Nephron (organoid): Measurements from ENCODE around the gene NR4A3.

ENCODE experiments used
- H3K27ac Mint-ChIP-seq, 3 experiments: 2 replicates each; pipeline ENCODE4 v1.8.0; 2020; ENCODE audit warnings: mixed read lengths in 3 of 3, mild to moderate bottlenecking in 2 of 3, moderate library complexity in 1 of 3
- H3K27me3 Mint-ChIP-seq: 2 replicates; pipeline ENCODE4 v1.8.0; 2021; ENCODE audit warnings: low read depth, mild to moderate bottlenecking, moderate library complexity, mixed read lengths
- H3K36me3 Mint-ChIP-seq: 2 replicates; pipeline ENCODE4 v1.8.0; 2020; ENCODE audit warnings: low read depth, mixed read lengths
- H3K4me1 Mint-ChIP-seq: 2 replicates; pipeline ENCODE4 v1.8.0; 2020; ENCODE audit warnings: mixed read lengths
- H3K4me3 Mint-ChIP-seq, 3 experiments: 2 replicates each; pipeline ENCODE4 v1.8.0; 2020; ENCODE audit warnings: mild to moderate bottlenecking in 3 of 3, mixed read lengths in 3 of 3, moderate library complexity in 2 of 3
- H3K9me3 Mint-ChIP-seq: 2 replicates; pipeline ENCODE4 v1.8.0; 2020; ENCODE audit warnings: mixed read lengths
- CTCF ChIP-seq, 3 experiments: fragments of 200-600 bp; sonication (generic); IDR thresholded peaks; one replicate each; pipeline ENCODE4 v1.5.0; 2021; ENCODE audit warnings: antibody characterized with exemption in 3 of 3; ENCODE audit not compliant: unreplicated experiment in 3 of 3

NR4A3 gene

GRCh38 chr9:99835142-99835541 is 13.5 kb downstream of the NR4A3 start:
- no peaks in the 10 kb centered on the region for H3K9me3 Mint-ChIP-seq
- H3K4me3 Mint-ChIP-seq = no peak overlapping the region
- no peaks in the 10 kb centered on the region for H3K4me1 Mint-ChIP-seq
- no peak for TF ChIP-seq CTCF (IDR thresholded peaks at IDR 0.05; ENCODE audit: unreplicated experiment in 3 of 3)
- no peak overlapping the region for H3K27ac Mint-ChIP-seq
- peaks cover 65% of the 10 kb centered on the region for H3K27me3 Mint-ChIP-seq
- no peaks in the 10 kb centered on the region for H3K36me3 Mint-ChIP-seq

GRCh38 chr9:99835581-99835980 is 13.9 kb downstream of the NR4A3 start:
- no peak for TF ChIP-seq CTCF (IDR thresholded peaks at IDR 0.05; ENCODE audit: unreplicated experiment in 3 of 3)
- H3K36me3 Mint-ChIP-seq = no peaks in the 10 kb centered on the region
- H3K27ac Mint-ChIP-seq = no peak overlapping the region
- peaks cover 61% of the 10 kb centered on the region for H3K27me3 Mint-ChIP-seq
- no peaks in the 10 kb centered on the region for H3K4me1 Mint-ChIP-seq
- no peaks in the 10 kb centered on the region for H3K9me3 Mint-ChIP-seq
- no peak overlapping the region for H3K4me3 Mint-ChIP-seq

DNA sequence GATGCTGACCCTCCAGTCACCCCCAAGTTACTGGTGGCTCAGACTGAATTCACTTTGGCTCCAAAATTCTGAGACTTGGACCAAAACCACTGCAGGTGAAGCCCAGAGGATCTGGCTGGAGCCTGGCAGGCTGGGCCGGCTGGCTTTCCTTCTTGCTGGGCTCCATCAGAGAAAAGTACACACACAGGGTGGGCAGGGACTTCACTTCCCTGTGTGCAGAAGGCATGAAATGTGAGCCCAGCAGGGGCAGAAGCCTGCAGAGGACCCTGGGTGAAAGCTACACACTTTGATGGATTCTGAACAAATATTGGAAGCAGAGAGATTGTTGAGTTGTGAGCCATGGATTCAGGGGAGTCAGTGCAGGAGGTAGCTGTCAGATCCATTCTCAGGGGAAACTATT is 18.4 kb downstream of the NR4A3 start:
- Mint-ChIP-seq H3K4me1 (no peaks in the 10 kb centered on the region), H3K9me3 (no peaks in the 10 kb centered on the region), H3K27me3 (peaks cover 18% of the 10 kb centered on the region), H3K4me3 (no peak overlapping the region), H3K27ac (no peak overlapping the region), H3K36me3 (no peaks in the 10 kb centered on the region)
- no peak for TF ChIP-seq CTCF (IDR thresholded peaks at IDR 0.05; ENCODE audit: unreplicated experiment in 3 of 3)

DNA sequence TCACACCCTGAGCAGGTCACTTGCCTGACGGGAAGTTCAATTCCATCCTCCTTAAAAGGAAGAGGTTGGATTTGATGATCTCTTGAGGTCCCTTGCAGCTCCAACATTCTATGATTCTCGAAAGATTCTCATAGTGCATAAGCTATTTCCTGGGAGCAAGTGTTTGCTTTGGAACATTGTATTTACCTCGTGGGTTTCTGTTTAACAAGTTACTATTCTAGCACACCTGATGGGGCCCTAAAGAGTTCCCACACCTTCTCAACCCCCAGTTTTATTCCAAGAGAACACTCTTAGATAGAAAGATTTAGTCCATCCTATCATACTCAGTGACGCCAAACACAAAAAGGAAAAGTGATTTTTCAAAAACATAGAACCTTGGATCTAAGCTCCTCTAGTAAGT is 23.4 kb downstream of the NR4A3 start:
- TF ChIP-seq CTCF (IDR thresholded peaks at IDR 0.05; ENCODE audit: unreplicated experiment in 3 of 3) = no peak
- Mint-ChIP-seq H3K4me3 (no peak overlapping the region), H3K4me1 (no peaks in the 10 kb centered on the region), H3K36me3 (no peaks in the 10 kb centered on the region), H3K27ac (no peak overlapping the region), H3K27me3 (peaks cover 4% of the 10 kb centered on the region), H3K9me3 (no peaks in the 10 kb centered on the region)

- peaks cover 5% of the 10 kb centered on the region for H3K27me3 Mint-ChIP-seq
- H3K9me3 Mint-ChIP-seq = peaks cover 4% of the 10 kb centered on the region
- no peaks in the 10 kb centered on the region for H3K36me3 Mint-ChIP-seq
- no peak overlapping the region for H3K4me3 Mint-ChIP-seq
- H3K27ac Mint-ChIP-seq = no peak overlapping the region
- no peaks in the 10 kb centered on the region for H3K4me1 Mint-ChIP-seq
- TF ChIP-seq CTCF (IDR thresholded peaks at IDR 0.05; ENCODE audit: unreplicated experiment in 3 of 3) = no peak
Observed at GRCh38 chr9:99848447-99848846, 26.8 kb downstream of the NR4A3 start.

- TF ChIP-seq CTCF (IDR thresholded peaks at IDR 0.05; ENCODE audit: unreplicated experiment in 3 of 3) = no peak
- no peaks in the 10 kb centered on the region for H3K4me1 Mint-ChIP-seq
- peaks cover 5% of the 10 kb centered on the region for H3K27me3 Mint-ChIP-seq
- peaks cover 4% of the 10 kb centered on the region for H3K9me3 Mint-ChIP-seq
- H3K36me3 Mint-ChIP-seq = no peaks in the 10 kb centered on the region
- H3K27ac Mint-ChIP-seq = no peak overlapping the region
- H3K4me3 Mint-ChIP-seq = no peak overlapping the region
Observed at GRCh38 chr9:99850736-99851499, 29.2 kb downstream of the NR4A3 start.
